Endothelial cell of umbilical vein (primary cell): ENCODE data around the gene FAM135A. TPM values are rescaled to one million over a fixed set of nuclear protein-coding genes. Genes with fewer than 3 reads are reported as not detected.

Experiments used
- BruUV-seq: library from RNA; stranded (reverse); fragments of 400-500 nt; replicated peaks from 2 replicates; lab custom pipeline; 2021; lab: Mats Ljungman, UMichigan
- CTCF ChIA-PET: fragments of 300-600, 350-600 bp; sonication (Branson Sonifier 250); formaldehyde crosslinking; loops from one replicate; lab custom pipeline; 2021; ENCODE audit warnings: antibody characterized with exemption, inconsistent platforms; lab: Charles Lee
- POLR2A ChIA-PET: fragments of 300-600, 350-600 bp; sonication (Branson Sonifier 250); formaldehyde crosslinking; loops from one replicate; lab custom pipeline; 2021; ENCODE audit warnings: antibody characterized with exemption, inconsistent platforms; lab: Charles Lee
- DNase-seq: peaks from one replicate; pipeline ENCODE4 v3.0.0-alpha.2; 2011; ENCODE audit warnings: low read depth, low spot score
- FAIRE-seq: peaks from 2 replicates; lab custom pipeline; 2011; peaks lifted over from hg19 to GRCh38; lab: Jason Lieb, UNC
- H2AFZ ChIP-seq: 2 replicates; pipeline ENCODE4 v1.6.0; 2012; ENCODE audit warnings: low read depth, low read length, control low read depth, inconsistent platforms
- H3K27ac ChIP-seq: 2 replicates; pipeline ENCODE4 v1.5.1; 2011; ENCODE audit warnings: low read depth, mild to moderate bottlenecking, control low read depth, low read length, moderate library complexity; ENCODE audit not compliant: insufficient read depth
- H3K27me3 ChIP-seq, 2 experiments: 2 replicates each; pipeline versions ENCODE4 v1.6.0 to v1.6.1; 2011; ENCODE audit warnings: low read length in 2 of 2, mixed read lengths in 1 of 2; ENCODE audit not compliant: control insufficient read depth in 2 of 2, insufficient read depth in 2 of 2
- H3K36me3 ChIP-seq, 2 experiments: 2 replicates in 1 of 2; 3 replicates in 1 of 2; pipeline ENCODE4 v1.5.1; 2011; ENCODE audit warnings: low read length in 2 of 2, mild to moderate bottlenecking in 1 of 2, moderate library complexity in 1 of 2; ENCODE audit not compliant: control insufficient read depth in 2 of 2, insufficient read depth in 2 of 2; ENCODE audit errors: extremely low read depth in 1 of 2
- H3K4me1 ChIP-seq: 3 replicates; pipeline ENCODE4 v1.5.1; 2011; ENCODE audit warnings: mild to moderate bottlenecking, low read length; ENCODE audit not compliant: control insufficient read depth, insufficient read depth; ENCODE audit errors: extremely low read depth
- H3K4me2 ChIP-seq: 2 replicates; pipeline ENCODE4 v1.6.1; 2011; ENCODE audit warnings: low read length, control low read depth, mixed read lengths; ENCODE audit not compliant: insufficient read depth
- H3K4me3 ChIP-seq, 3 experiments: fragments of 200-600 bp in 1 of 3; sonication (generic), shearing (Covaris generic) in 1 of 3; replicated peaks in 1 of 3; 2 replicates each; pipeline ENCODE4 v1.5.1; 2011 to 2016; ENCODE audit warnings: control low read depth in 3 of 3, low read length in 3 of 3, mild to moderate bottlenecking in 2 of 3, inconsistent platforms in 1 of 3, low read depth in 1 of 3, moderate library complexity in 1 of 3; ENCODE audit not compliant: insufficient read depth in 1 of 3
- H3K79me2 ChIP-seq: 2 replicates; pipeline ENCODE4 v1.6.0; 2012; ENCODE audit warnings: low read length, inconsistent platforms; ENCODE audit not compliant: control insufficient read depth, insufficient read depth
- H3K9ac ChIP-seq: replicated peaks from 2 replicates; pipeline ENCODE3; 2011; ENCODE audit warnings: low read length, control low read depth; ENCODE audit not compliant: insufficient read depth; ENCODE audit errors: extremely low read depth
- H3K9me1 ChIP-seq: replicated peaks from 3 replicates; pipeline ENCODE4 v1.6.0; 2011; ENCODE audit warnings: mild to moderate bottlenecking, low read length; ENCODE audit not compliant: control insufficient read depth, insufficient read depth; ENCODE audit errors: extremely low read depth
- H3K9me3 ChIP-seq: replicated peaks from 2 replicates; pipeline ENCODE4 v1.5.1; 2012; ENCODE audit warnings: low read length, inconsistent platforms; ENCODE audit not compliant: control insufficient read depth, insufficient read depth
- H4K20me1 ChIP-seq: replicated peaks from 2 replicates; pipeline ENCODE3; 2011; ENCODE audit warnings: mild to moderate bottlenecking, low read length; ENCODE audit not compliant: control insufficient read depth, insufficient read depth; ENCODE audit errors: extremely low read depth
- EZH2 ChIP-seq: IDR thresholded peaks from 2 replicates; pipeline ENCODE4 v1.6.1; 2012; ENCODE audit warnings: borderline replicate concordance, low read depth, mild to moderate bottlenecking, moderate library complexity, low read length, inconsistent platforms; ENCODE audit not compliant: severe bottlenecking
- FOS ChIP-seq: IDR thresholded peaks from 2 replicates; pipeline ENCODE4 v1.6.1; 2011; ENCODE audit warnings: mild to moderate bottlenecking, low read length, moderate library complexity, borderline replicate concordance; ENCODE audit not compliant: insufficient read depth
- GATA2 ChIP-seq: IDR thresholded peaks from 2 replicates; pipeline ENCODE4 v1.7.0; 2011; ENCODE audit warnings: low read depth, mild to moderate bottlenecking, moderate library complexity, mixed read lengths, low read length; ENCODE audit not compliant: insufficient read length, insufficient read depth
- JUN ChIP-seq: IDR thresholded peaks from 2 replicates; pipeline ENCODE4 v1.6.1; 2011; ENCODE audit warnings: borderline replicate concordance, low read depth; ENCODE audit not compliant: insufficient read length, insufficient read depth
- MYC ChIP-seq: IDR thresholded peaks from one replicate; pipeline ENCODE4 v1.6.1; 2011; ENCODE audit warnings: mild to moderate bottlenecking, low read depth, low read length
- POLR2A ChIP-seq: IDR thresholded peaks from 2 replicates; pipeline ENCODE4 v1.6.1; 2012; ENCODE audit warnings: low read depth, mild to moderate bottlenecking, control low read depth, low read length
- POLR2AphosphoS5 ChIP-seq: IDR thresholded peaks from 2 replicates; pipeline ENCODE4 v1.6.1; 2012; ENCODE audit warnings: low read depth, mild to moderate bottlenecking, control low read depth, low read length, moderate library complexity; ENCODE audit not compliant: insufficient read depth
- dilution Hi-C: fragments of 300-500 bp; cut with MboI; formaldehyde crosslinking; loops from one replicate; pipeline ENCODE4 v1.15.0; 2019; ENCODE audit warnings: low sequenced_read_pairs; ENCODE audit not compliant: extremely low pct_ligation_motif_present
- intact Hi-C: fragments of 100-400 bp; cut with micrococcal nuclease; formaldehyde crosslinking; loops from one replicate; pipeline ENCODE4 v1.10.0; 2022
- polyA plus RNA-seq, 4 experiments: library from polyadenylated mRNA; depleted of rRNA in 3 of 4; stranded (reverse) in 3 of 4; unstranded in 1 of 4; fragments of >200 nt; gene quantifications; 2 replicates each; pipeline versions ENCODE4 v1.2.1 to v1.2.3, GENCODE V29; 2011 to 2012; ENCODE audit warnings: missing spikeins in 1 of 4
- total RNA-seq: library from RNA; stranded (reverse); gene quantifications from 2 replicates; pipeline ENCODE4 v1.2.3, GENCODE V29; 2021
- TF ChIP-seq, protein P1 (sequence below): IDR thresholded peaks from 2 replicates; pipeline ENCODE4 v1.6.1; 2011; ENCODE audit not compliant: insufficient read depth, insufficient read length
- TF ChIP-seq, protein P2 (sequence below), 2 donors: IDR thresholded peaks; 1 replicate in 1 of 2; 2 replicates in 1 of 2; pipeline ENCODE4 v1.5.1; 2011; ENCODE audit warnings: low read length in 2 of 2, mild to moderate bottlenecking in 2 of 2, moderate library complexity in 2 of 2, control low read depth in 1 of 2, inconsistent platforms in 1 of 2, low read depth in 1 of 2; ENCODE audit not compliant: insufficient read depth in 1 of 2; ENCODE audit errors: extremely low read depth in 1 of 2

Gene FAM135A
- total and polyA plus RNA-seq, 2 donors (not counting 3 experiments of a cell fraction or from before 2014, with no cell fraction given): 3.7 to 9.6 TPM

DNA sequence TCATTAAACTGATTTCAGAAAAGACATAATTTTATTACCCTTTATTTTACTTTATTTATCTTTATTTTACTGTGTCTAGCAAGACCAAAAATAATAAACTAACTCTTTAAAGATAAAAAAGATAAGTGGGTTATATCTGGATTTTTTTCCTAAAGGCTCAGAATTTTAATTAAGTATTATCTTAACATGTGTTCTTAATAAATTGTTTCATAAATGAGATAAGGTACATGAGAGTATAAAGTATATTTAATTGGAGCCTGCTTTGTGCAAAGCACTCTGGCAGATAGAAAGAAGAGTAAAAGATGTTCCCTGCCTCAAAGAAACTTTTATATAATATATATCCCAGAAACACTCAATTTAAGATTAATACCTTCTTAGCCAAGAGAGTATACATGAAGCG is 8.7 kb upstream of the FAM135A start:
- dilution Hi-C loops: no loop called here
- FAIRE-seq: no peak
- BruUV-seq: no TSS peak
- no peak overlapping the region for H2AFZ ChIP-seq
- H3K27ac ChIP-seq: no peak overlapping the region
- DNase-seq: no peak
- ChIA-PET POLR2A (no interaction called here), CTCF (interaction anchor here (1.0 kb wide), 1 partner anchor 35 kb away, joined by 3 read pairs; no protein-coding TSS in a partner anchor)
- no peaks in the 10 kb centered on the region for H3K36me3 ChIP-seq
- H4K20me1 ChIP-seq: no peaks in the 10 kb centered on the region
- H3K9ac ChIP-seq: no peak overlapping the region
- no peaks in the 10 kb centered on the region for H3K79me2 ChIP-seq
- no peaks in the 10 kb centered on the region for H3K9me3 ChIP-seq
- TF ChIP-seq EZH2 (no peak), JUN (no peak), GATA2 (no peak), POLR2A (no peak), FOS (no peak), MYC (no peak), POLR2AphosphoS5 (no peak)
- TF ChIP-seq, protein P1, sequence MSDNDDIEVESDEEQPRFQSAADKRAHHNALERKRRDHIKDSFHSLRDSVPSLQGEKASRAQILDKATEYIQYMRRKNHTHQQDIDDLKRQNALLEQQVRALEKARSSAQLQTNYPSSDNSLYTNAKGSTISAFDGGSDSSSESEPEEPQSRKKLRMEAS: no peak
- TF ChIP-seq, protein P2, sequence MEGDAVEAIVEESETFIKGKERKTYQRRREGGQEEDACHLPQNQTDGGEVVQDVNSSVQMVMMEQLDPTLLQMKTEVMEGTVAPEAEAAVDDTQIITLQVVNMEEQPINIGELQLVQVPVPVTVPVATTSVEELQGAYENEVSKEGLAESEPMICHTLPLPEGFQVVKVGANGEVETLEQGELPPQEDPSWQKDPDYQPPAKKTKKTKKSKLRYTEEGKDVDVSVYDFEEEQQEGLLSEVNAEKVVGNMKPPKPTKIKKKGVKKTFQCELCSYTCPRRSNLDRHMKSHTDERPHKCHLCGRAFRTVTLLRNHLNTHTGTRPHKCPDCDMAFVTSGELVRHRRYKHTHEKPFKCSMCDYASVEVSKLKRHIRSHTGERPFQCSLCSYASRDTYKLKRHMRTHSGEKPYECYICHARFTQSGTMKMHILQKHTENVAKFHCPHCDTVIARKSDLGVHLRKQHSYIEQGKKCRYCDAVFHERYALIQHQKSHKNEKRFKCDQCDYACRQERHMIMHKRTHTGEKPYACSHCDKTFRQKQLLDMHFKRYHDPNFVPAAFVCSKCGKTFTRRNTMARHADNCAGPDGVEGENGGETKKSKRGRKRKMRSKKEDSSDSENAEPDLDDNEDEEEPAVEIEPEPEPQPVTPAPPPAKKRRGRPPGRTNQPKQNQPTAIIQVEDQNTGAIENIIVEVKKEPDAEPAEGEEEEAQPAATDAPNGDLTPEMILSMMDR (IDR thresholded peaks at IDR 0.05; ENCODE audit: extremely low read depth in 1 of 2, insufficient read depth in 1 of 2, low read depth in 1 of 2, low read length in 2 of 2): no peak
- no peak overlapping the region for H3K4me2 ChIP-seq
- no peak overlapping the region for H3K4me3 ChIP-seq
- no peaks in the 10 kb centered on the region for H3K9me1 ChIP-seq
- peaks cover 9 to 11% of the 10 kb centered on the region in 2 experiments for H3K27me3 ChIP-seq
- no peaks in the 10 kb centered on the region for H3K4me1 ChIP-seq
- intact Hi-C loops: no loop called here
